Cardiac fibroblast (primary cell): ENCODE data around the gene TRIM27.

Source experiments
- DNase-seq, 2 donors: peaks; one replicate each; pipeline versions ENCODE4 v3.0.0 to v3.0.0-alpha.2; 2010; ENCODE audit warnings: low read depth in 2 of 2
- H3K4me3 ChIP-seq, 2 donors: replicated peaks in 1 of 2; 1 replicate in 1 of 2; 2 replicates in 1 of 2; pipeline ENCODE4 v1.5.1; 2011; ENCODE audit warnings: low read depth in 2 of 2, low read length in 2 of 2, mild to moderate bottlenecking in 2 of 2, moderate library complexity in 1 of 2
- TF ChIP-seq, protein P1 (sequence below): IDR thresholded peaks from one replicate; pipeline ENCODE4 v1.5.1; 2011; ENCODE audit warnings: low read depth, mild to moderate bottlenecking, low read length, inconsistent platforms

Gene TRIM27

DNA sequence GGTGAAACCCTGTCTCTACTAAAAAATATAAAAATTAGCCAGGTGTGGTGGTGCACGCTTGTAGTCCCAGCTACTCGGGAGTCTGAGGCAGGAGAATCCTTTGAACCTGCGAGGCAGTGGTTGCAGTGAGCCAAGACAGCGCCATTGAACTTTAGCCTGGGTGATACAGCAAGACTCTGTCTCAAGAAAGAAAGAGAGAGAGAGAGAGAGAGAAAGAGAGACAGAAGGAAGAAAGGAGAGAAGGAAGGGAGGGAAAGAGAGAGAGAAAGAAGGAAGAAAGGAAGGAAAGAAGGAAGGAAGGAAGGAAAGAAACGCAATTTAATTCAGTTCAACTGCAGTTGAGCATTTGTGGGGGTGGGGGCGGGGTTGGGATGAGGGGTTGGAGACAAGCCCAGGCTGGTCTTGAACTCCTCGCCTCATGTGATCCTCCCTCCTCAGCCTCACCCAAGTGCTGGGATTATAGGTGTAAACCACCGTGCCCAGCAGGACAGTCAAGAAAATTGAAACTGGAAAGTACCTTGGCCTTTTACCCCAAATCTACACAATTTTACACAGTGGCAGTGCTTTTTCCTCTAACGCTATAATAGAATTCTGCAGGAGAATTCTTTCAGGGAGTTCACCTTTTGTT, 30.5 kb downstream of the TRIM27 start:
- TF ChIP-seq, protein P1, sequence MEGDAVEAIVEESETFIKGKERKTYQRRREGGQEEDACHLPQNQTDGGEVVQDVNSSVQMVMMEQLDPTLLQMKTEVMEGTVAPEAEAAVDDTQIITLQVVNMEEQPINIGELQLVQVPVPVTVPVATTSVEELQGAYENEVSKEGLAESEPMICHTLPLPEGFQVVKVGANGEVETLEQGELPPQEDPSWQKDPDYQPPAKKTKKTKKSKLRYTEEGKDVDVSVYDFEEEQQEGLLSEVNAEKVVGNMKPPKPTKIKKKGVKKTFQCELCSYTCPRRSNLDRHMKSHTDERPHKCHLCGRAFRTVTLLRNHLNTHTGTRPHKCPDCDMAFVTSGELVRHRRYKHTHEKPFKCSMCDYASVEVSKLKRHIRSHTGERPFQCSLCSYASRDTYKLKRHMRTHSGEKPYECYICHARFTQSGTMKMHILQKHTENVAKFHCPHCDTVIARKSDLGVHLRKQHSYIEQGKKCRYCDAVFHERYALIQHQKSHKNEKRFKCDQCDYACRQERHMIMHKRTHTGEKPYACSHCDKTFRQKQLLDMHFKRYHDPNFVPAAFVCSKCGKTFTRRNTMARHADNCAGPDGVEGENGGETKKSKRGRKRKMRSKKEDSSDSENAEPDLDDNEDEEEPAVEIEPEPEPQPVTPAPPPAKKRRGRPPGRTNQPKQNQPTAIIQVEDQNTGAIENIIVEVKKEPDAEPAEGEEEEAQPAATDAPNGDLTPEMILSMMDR: no peak
- DNase-seq: no peak
- no peak overlapping the region for H3K4me3 ChIP-seq

DNA sequence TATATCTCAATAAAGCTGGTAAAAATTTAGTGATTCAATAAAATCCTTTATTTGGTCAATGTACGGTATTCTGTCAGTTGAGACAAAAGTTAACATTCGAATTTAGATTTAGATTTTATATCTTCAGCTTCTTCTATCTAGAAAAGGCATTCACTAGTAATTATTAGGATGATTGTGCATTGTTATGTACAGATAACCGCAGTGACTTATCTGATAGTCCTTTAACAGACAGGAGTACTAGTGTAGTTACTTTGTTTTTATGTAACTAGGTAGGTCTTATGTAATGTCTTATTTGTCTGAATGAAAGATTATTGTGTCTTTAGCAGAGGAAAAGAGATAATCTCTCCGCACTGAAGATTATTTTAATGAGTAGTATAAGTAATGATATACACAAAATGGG, 31.3 kb downstream of the TRIM27 start:
- TF ChIP-seq, protein P1: no peak
- H3K4me3 ChIP-seq: no peak overlapping the region
- no peak for DNase-seq

DNA sequence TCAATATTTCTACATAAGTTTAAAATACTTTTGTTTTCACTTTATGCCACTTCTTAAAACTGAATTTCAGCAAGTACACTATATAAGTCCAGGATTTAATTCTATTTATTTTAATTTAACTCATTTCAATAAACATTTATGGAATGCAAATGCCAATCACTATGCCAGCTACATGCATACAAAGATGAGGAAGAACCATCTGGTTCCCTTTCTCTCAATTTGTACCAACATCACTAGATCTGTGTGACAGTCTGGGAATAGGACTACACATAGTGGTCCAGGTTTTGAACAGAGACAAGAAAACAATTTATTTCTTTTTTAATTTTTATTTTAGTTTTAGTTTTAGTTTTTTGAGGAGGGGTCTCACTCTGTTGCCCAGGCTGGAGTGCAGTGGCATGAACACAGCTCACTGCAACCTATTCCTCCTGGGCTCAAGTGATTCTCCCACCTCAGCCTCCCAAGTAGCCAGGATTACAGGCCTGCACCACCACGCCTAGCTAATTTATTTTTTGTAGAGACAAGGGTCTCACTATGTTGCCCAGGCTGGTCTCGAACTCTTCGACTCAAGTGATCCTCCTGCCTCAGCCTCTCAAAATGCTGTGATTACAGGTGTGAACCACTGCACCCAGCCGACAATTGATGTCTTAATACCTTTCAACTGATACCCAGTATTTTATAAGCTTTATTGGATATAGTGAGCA, 35.8 kb downstream of the TRIM27 start:
- TF ChIP-seq, protein P1: no peak
- H3K4me3 ChIP-seq: no peak overlapping the region
- DNase-seq: no peak

DNA sequence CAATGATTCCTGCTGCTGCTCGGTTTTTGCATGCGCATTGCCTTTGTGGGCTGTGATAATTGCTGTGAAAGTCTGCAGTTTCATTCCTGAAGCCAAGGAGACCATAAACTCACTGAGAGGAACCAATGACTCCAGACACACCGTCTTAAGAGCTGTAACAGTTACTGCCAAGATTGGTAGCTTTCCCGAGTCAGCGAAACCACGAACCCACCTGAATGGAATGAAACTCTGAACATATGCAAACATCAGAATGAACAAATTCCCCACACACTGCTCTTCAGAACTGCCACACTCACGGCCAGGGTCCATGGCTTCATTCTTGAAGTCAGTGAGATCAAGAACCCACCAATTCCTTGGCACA, 37.7 kb downstream of the TRIM27 start:
- H3K4me3 ChIP-seq: no peak overlapping the region
- DNase-seq: no peak
- TF ChIP-seq, protein P1: no peak

DNA sequence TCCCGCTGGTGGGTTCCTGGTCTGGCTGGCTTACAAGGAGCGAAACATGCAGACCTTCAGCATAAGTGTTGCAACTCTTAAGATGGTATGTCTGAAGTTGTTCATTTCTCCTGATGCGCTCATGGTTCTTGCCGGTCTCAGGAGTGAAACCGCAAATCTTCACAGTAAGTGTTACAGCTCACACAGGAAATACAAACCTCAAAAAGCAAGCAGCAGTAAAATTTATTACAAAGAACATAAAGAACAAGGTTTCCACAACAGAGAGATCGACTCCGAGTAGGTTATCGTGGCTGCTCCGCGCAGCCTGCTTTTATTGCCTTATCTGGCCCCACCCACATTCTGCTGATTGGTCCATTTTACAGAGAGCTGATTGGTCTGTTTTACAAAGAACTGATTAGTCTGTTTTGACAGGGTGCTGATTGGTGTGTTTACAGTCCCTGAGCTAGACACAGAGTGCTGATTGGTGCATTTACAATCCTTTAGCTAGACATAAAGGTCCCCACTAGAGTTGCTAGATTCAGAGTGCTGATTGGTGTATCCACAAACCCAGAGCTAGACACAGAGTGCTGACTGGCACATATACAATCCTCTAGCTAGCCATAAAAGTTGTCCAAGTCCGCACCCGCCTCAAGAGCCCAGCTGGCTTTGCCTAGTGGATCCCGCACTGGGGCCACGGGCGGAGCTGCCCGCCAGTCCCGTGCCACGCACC, 39.2 kb downstream of the TRIM27 start:
- DNase-seq: no peak
- TF ChIP-seq, protein P1: no peak
- no peak overlapping the region for H3K4me3 ChIP-seq

DNA sequence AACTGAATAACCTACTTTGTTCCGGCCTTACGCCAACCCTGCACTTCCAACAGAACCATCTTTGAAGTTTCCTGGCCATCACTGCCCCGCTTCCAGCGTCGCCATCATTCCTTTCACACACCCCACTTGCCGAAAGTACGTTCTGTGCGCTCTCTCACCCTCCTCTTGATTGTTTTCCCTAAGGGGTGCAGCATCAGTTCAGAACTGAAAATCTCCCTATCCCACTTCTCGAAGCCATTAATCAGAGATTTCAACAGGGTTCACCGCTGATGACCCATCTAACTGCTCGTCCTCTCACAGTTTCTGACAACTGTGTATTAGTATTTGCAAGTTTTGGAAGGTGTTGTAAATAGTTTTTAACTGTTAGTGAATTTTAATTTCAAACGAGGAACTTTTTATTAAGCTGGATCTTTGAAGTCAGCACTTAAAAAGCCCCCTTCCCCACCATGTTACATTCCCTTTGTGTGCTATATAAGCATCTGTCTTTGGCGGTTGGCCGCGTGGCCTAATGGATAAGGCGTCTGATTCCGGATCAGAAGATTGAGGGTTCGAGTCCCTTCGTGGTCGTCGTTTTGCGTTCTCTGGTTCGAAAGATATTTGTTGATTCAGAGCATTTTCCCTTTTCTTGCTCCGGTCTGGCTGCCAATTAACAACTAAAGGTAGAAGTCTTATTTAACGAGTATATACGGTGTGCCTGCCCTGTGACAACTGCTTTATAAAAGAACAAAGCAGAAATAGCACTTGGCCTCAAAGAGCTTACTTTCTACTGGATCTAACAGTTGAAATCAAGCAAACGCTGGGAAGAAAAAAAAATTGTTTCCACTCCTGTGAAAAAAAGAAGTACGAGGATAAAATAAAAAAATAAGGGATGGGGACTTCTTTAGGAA, 42.6 kb downstream of the TRIM27 start:
- DNase-seq: peak; percentile 80 to 90
- H3K4me3 ChIP-seq: peak overlapping the region; percentile 46 to 66

More for the DNA sequence above, 42.6 kb downstream of the TRIM27 start:
- TF ChIP-seq, protein P1: no peak
